Measurements from ENCODE around the gene LRP3. TPM values are rescaled to one million over a fixed set of nuclear protein-coding genes. Genes with fewer than 3 reads are reported as not detected.

Gene LRP3
- total and polyA plus RNA-seq, 11 donors = 8.2 to 31.7 (median 18.0) TPM

DNA sequence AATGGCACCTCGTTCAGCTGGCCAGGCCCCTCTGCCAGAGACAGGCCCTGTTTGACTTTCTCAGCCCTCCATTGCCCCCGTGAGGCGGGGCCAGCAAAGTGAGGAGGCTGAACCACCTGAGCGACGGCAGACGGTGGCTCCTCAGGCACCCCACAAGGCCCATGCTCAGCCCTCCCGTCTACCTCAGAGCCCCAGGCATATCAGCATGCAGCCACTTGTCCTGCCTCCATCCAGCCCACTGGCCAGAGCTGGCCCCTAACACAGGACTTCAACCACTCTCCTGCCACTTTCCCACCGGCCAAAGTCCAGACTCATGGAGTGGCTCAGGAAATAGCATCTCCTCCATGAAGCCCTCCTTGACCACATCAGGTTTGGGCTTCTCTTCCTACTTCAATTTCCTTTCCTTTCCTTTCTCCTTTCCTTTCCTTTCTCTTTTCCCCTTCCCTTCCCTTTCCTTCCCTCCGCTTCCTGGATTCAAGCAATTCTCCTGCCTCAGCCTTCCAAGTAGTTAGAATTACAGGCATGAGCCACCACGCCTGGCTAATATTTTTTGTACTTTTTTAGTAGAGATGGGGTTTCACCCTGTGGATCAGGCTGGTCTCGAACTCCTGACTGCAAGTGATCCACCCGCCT, 22.2 kb downstream of the LRP3 start:
- H3K27me3 ChIP-seq = peaks cover 0 to 23% (median 3%) of the 10 kb centered on the region in 9 donors
- no peaks in the 10 kb centered on the region for H3K4me1 ChIP-seq
- intact Hi-C loops (cut with DNase I) = no loop called here
- no peak overlapping the region for H3K27ac ChIP-seq
- ATAC-seq = no peak
- no peak for DNase-seq
- H3K9me3 ChIP-seq = no peaks in the 10 kb centered on the region
- TF ChIP-seq, protein P1, sequence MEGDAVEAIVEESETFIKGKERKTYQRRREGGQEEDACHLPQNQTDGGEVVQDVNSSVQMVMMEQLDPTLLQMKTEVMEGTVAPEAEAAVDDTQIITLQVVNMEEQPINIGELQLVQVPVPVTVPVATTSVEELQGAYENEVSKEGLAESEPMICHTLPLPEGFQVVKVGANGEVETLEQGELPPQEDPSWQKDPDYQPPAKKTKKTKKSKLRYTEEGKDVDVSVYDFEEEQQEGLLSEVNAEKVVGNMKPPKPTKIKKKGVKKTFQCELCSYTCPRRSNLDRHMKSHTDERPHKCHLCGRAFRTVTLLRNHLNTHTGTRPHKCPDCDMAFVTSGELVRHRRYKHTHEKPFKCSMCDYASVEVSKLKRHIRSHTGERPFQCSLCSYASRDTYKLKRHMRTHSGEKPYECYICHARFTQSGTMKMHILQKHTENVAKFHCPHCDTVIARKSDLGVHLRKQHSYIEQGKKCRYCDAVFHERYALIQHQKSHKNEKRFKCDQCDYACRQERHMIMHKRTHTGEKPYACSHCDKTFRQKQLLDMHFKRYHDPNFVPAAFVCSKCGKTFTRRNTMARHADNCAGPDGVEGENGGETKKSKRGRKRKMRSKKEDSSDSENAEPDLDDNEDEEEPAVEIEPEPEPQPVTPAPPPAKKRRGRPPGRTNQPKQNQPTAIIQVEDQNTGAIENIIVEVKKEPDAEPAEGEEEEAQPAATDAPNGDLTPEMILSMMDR (IDR thresholded peaks at IDR 0.05) = no peak
- no peak for TF ChIP-seq POLR2A (IDR thresholded peaks at IDR 0.05)
- H3K36me3 ChIP-seq = no peaks in the 10 kb centered on the region
- 59 to 70% (median 61%) methylated on average over 12 of the region's 12 CpGs for WGBS, 4 donors
- H3K4me3 ChIP-seq = no peak overlapping the region

DNA sequence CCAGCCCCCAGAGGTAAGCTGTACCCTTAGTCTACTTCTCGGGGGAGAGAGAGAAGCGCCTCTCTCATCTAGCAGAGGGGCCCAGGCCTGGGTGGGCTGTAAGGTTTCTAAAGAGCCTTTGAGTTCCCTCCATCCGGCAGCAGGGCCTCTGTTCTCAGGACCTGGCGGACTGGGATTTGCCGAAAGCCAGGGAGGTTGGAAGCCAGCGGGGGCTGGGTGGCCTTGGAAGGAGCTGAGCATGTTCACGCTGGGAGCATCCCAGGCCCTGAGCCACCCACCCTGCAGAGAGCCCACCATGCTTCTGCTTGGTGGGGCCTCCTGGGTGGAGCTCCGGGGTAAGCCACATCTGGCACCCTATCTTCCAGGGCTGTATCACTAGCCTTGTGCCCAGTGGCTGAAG, 23.8 kb downstream of the LRP3 start:
- Histone ChIP-seq H3K36me3 (no peaks in the 10 kb centered on the region), H3K27me3 (peaks cover 0 to 39% (median 12%) of the 10 kb centered on the region in 9 donors), H3K4me3 (no peak overlapping the region), H3K4me1 (no peaks in the 10 kb centered on the region), H3K9me3 (no peaks in the 10 kb centered on the region), H3K27ac (no peak overlapping the region)
- intact Hi-C loops (cut with DNase I) = no loop called here
- TF ChIP-seq POLR2A (IDR thresholded peaks at IDR 0.05) = no peak
- TF ChIP-seq, protein P1 (IDR thresholded peaks at IDR 0.05) = no peak
- DNase-seq = no peak
- 70 to 81% (median 78%) methylated on average over 4 to 8 of the region's 8 CpGs for WGBS, 4 donors
- ATAC-seq = no peak

DNA sequence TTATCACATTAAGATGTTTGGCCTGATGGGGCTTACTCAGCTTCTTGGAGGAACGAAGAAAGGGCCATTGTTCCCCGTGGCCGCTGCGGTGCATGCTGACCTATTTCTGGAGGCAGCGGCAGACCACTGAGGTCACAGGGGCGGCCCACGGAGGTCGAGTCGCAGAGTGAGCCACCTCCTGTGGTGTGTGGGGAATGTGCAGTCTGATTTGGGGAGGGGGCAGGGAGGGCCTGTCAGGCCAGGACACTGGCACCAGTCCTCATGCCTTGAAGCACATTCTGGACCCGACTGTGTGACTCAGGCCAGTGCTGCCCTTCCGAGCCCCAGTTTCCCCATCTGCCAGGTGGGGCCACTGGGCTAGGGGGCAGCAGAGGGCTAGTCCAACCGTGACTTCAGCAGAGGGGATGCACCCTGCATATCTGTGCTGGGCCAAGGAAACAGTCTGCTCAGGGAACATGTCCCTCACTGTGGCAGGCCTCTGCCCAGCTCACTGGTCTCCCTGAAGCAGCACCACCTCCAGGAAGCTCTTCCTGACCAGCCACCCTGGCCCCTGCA, 25.2 kb downstream of the LRP3 start:
- Histone ChIP-seq H3K27ac (no peak overlapping the region), H3K9me3 (no peaks in the 10 kb centered on the region), H3K27me3 (peaks cover 5 to 52% (median 18%) of the 10 kb centered on the region in 9 donors), H3K4me3 (no peak overlapping the region), H3K4me1 (no peaks in the 10 kb centered on the region), H3K36me3 (no peaks in the 10 kb centered on the region)
- no peak for DNase-seq
- no peak for ATAC-seq
- whole genome bisulfite sequencing, 4 donors = 52 to 64% (median 59%) methylated on average over 4 to 12 of the region's 12 CpGs
- intact Hi-C loops (cut with DNase I) = no loop called here
- TF ChIP-seq POLR2A (IDR thresholded peaks at IDR 0.05) = no peak
- TF ChIP-seq, protein P1 (IDR thresholded peaks at IDR 0.05) = no peak

DNA sequence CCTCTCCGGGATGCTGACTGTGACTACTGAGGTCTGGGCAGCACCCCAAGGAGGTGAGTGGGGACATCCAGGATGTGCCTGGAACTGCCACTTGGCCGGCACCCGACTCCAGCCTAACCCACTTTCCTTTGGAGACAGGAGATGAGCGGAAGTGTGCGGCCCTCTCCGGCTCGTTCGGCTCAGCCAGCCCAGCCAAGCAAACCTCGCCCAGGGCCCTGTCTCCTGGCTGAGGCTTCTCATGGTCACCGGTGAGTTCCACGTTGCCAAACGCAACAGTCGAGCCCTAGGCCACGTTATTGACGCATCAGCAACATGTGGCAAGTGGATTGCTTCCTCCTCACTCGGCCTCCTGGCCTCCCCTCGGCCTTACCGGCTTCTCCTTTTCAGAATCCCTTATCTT, 26.0 kb downstream of the LRP3 start:
- intact Hi-C loops (cut with DNase I) = no loop called here
- TF ChIP-seq, protein P1 (IDR thresholded peaks at IDR 0.05) = no peak
- TF ChIP-seq POLR2A (IDR thresholded peaks at IDR 0.05) = no peak
- H3K27ac ChIP-seq = no peak overlapping the region
- H3K36me3 ChIP-seq = no peaks in the 10 kb centered on the region
- H3K4me3 ChIP-seq = no peak overlapping the region
- H3K4me1 ChIP-seq = peaks cover 0 to 2% (median 0%) of the 10 kb centered on the region in 12 donors
- H3K9me3 ChIP-seq = no peaks in the 10 kb centered on the region
- no peak for ATAC-seq
- H3K27me3 ChIP-seq = peaks cover 13 to 59% (median 26%) of the 10 kb centered on the region in 9 donors
- DNase-seq = no peak
- WGBS, 4 donors = 83 to 87% (median 85%) methylated on average over 10 to 18 of the region's 18 CpGs

All from heart left ventricle (tissue), 16 donors.